Measurements from ENCODE around the gene IGLON5.
A peak's percentile ranks its signal among the peaks of the same experiment; 100 is the strongest.

The IGLON5 gene

DNA sequence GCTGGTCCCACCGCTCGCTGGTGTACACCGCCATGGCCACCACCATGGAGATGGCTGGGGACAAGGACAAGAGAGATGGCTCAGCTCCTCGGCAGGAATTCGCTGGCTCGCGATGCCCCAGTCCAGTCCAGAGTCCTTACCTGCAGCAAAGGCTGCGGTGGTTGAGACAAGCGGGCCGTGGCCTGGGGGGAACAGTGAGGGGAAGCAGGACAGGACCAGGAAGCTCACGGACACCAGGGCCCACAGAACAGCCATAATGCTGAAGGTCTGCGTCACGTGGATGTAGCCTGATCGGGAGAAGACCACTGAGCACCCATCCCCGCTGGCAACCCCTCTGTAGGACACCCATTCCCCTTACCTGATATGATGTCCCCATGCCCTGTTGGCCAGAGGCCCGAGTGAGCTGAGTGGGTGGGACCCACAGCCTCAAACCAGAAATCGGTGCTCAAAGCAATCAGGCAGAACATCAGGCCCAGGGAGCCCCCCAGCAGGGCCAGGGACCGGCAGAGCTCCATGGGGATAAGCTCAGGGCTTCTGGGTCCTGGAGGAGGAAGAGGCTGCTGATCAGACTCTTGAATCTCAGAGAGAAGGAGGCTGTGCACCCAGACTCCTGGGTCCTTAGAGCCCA, 60.7 kb downstream of the IGLON5 start:
- H3K4me3 ChIP-seq (ENCODE audit: low read depth, low read length): peak overlapping the region; percentile 59
- TF ChIP-seq MYC (IDR thresholded peaks at IDR 0.05; ENCODE audit: low read depth, low read length) (no peak), POLR2A (IDR thresholded peaks at IDR 0.05; ENCODE audit: extremely low read depth, insufficient read length) (no peak)
- DNase-seq (ENCODE audit: low read depth): no peak

- DNase-seq (ENCODE audit: low read depth): peak; percentile 99
- H3K4me3 ChIP-seq (ENCODE audit: low read depth, low read length): peak within 1 kb of the TSS; percentile 59
- TF ChIP-seq POLR2A (IDR thresholded peaks at IDR 0.05; ENCODE audit: extremely low read depth, insufficient read length): peak; percentile 19
- TF ChIP-seq MAX (IDR thresholded peaks at IDR 0.05; ENCODE audit: low read depth, low read length): peak; percentile 68; the same call in 1 of the 2 replicates
- TF ChIP-seq, protein P1, sequence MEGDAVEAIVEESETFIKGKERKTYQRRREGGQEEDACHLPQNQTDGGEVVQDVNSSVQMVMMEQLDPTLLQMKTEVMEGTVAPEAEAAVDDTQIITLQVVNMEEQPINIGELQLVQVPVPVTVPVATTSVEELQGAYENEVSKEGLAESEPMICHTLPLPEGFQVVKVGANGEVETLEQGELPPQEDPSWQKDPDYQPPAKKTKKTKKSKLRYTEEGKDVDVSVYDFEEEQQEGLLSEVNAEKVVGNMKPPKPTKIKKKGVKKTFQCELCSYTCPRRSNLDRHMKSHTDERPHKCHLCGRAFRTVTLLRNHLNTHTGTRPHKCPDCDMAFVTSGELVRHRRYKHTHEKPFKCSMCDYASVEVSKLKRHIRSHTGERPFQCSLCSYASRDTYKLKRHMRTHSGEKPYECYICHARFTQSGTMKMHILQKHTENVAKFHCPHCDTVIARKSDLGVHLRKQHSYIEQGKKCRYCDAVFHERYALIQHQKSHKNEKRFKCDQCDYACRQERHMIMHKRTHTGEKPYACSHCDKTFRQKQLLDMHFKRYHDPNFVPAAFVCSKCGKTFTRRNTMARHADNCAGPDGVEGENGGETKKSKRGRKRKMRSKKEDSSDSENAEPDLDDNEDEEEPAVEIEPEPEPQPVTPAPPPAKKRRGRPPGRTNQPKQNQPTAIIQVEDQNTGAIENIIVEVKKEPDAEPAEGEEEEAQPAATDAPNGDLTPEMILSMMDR (IDR thresholded peaks at IDR 0.05; ENCODE audit: low read depth, low read length): no peak
- TF ChIP-seq MYC (IDR thresholded peaks at IDR 0.05; ENCODE audit: low read depth, low read length): peak; percentile 57
Observed at GRCh38 chr19:51372649-51373504, 61.4 kb downstream of the IGLON5 start, which contains the start of gene NKG7. NKG7 (minus strand) TSS chr19:51372654; CDS start chr19:51372535, 119 bp downstream.

DNA sequence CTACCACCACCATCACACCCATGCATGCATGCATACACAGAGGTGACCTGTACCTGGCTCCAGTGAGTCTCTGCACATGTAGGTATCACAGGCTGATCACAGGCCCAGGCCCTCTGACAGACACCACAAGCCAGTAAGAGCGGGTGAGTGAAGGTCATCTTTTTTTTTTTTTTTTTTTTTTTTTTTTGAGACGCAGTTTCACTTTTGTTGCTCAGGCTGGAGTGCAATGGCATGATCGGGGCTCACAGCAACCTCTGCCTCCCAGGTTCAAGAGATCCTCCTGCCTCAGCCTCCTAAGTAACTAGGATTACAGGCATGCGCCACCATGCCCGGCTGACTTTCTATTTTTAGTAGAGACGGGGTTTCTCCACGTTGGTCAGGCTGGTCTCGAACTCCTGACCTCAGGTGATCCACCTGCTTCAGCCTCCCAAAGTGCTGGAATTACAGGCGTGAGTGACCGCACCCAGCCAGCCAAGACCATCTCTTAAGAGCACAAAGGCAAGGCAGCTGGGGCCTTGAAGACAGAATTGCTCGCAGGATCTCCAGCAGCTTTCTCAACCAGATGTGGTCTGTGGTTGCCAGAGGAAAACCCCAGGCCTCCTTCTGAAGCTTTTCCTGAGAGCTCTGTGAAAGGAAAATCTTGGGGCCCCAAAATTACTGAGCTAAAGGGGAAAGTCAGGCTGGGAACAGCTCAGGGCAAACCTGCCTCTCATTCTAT, 64.2 kb downstream of the IGLON5 start:
- no peak for TF ChIP-seq POLR2A (IDR thresholded peaks at IDR 0.05; ENCODE audit: extremely low read depth, insufficient read length)
- TF ChIP-seq, protein P1 (IDR thresholded peaks at IDR 0.05; ENCODE audit: low read depth, low read length): no peak
- TF ChIP-seq MYC (IDR thresholded peaks at IDR 0.05; ENCODE audit: low read depth, low read length): no peak
- no peak for TF ChIP-seq MAX (IDR thresholded peaks at IDR 0.05; ENCODE audit: low read depth, low read length)
- peak; percentile 87 for DNase-seq (ENCODE audit: low read depth)
- H3K4me3 ChIP-seq (ENCODE audit: low read depth, low read length): no peak overlapping the region

DNA sequence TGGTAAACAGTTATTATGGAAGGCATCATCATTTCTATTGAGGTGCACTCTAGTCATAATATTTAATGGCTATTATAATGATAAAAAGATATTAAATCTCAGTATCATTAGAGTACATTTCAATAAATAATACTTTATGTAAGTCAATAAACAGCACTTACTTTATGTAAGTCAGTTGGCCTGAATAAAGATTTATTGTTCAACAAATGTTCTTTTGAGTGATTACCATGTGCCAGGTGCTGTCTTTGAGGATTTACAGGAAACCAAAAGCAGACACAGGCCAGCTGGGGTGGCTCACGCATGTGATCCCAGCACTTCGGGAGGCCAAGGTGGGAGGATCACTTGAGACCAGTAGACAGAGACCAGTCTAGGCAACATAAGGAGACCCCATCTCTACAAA, 66.0 kb downstream of the IGLON5 start:
- TF ChIP-seq, protein P1 (IDR thresholded peaks at IDR 0.05; ENCODE audit: low read depth, low read length): no peak
- TF ChIP-seq MYC (IDR thresholded peaks at IDR 0.05; ENCODE audit: low read depth, low read length) (no peak), POLR2A (IDR thresholded peaks at IDR 0.05; ENCODE audit: extremely low read depth, insufficient read length) (no peak), MAX (IDR thresholded peaks at IDR 0.05; ENCODE audit: low read depth, low read length) (no peak)
- no peak for DNase-seq (ENCODE audit: low read depth)
- no peak overlapping the region for H3K4me3 ChIP-seq (ENCODE audit: low read depth, low read length)

- DNase-seq (ENCODE audit: low read depth): no peak
- no peak overlapping the region for H3K4me3 ChIP-seq (ENCODE audit: low read depth, low read length)
- TF ChIP-seq MAX (IDR thresholded peaks at IDR 0.05; ENCODE audit: low read depth, low read length) (no peak), POLR2A (IDR thresholded peaks at IDR 0.05; ENCODE audit: extremely low read depth, insufficient read length) (no peak), MYC (IDR thresholded peaks at IDR 0.05; ENCODE audit: low read depth, low read length) (no peak)
- TF ChIP-seq, protein P1 (IDR thresholded peaks at IDR 0.05; ENCODE audit: low read depth, low read length): no peak
Observed at GRCh38 chr19:51380379-51380778, 68.9 kb downstream of the IGLON5 start.

All from NB4 (cell line).